ENCODE measurements around the gene TEKT5.

- TF ChIP-seq RAD21 (IDR thresholded peaks at IDR 0.05), result no peak
- no peak for TF ChIP-seq CTCF (IDR thresholded peaks at IDR 0.05; ENCODE audit: low read depth, low read length, missing input control)
- TF ChIP-seq FOXA1 (IDR thresholded peaks at IDR 0.05), result no peak
- no peak for TF ChIP-seq EGR1 (IDR thresholded peaks at IDR 0.05; ENCODE audit: low read depth in 2 of 2)
- TF ChIP-seq REST (IDR thresholded peaks at IDR 0.05), result no peak
- TF ChIP-seq ZBTB33 (IDR thresholded peaks at IDR 0.05), result no peak
- no peak for TF ChIP-seq YY1 (IDR thresholded peaks at IDR 0.05)
- no peak for TF ChIP-seq GABPA (IDR thresholded peaks at IDR 0.05 in 1 of 2, conservative IDR thresholded peaks at IDR 0.05 in 1 of 2)
- no peak for TF ChIP-seq TAF1 (conservative IDR thresholded peaks at IDR 0.05)
- TF ChIP-seq MAX (IDR thresholded peaks at IDR 0.05), result no peak
- TF ChIP-seq SP1 (IDR thresholded peaks at IDR 0.05), result no peak
- no peak for TF ChIP-seq FOXA2 (IDR thresholded peaks at IDR 0.05)
Observed at GRCh38 chr16:10667239-10667638, 27.5 kb downstream of the TEKT5 start.

Measured in liver (tissue), 3 donors.